Measurements from ENCODE around the gene SPARC.
A peak's percentile ranks its signal among the peaks of the same experiment; 100 is the strongest.
"Not testable (repeated sequence)": the region's sequence is repeated elsewhere in the genome, so short reads cannot be mapped to it uniquely, and the experiment has no call there.

The SPARC gene

GRCh38 chr5:151694035-151694485, 7.3 kb upstream of the SPARC start:
- H3K36me3 ChIP-seq (ENCODE audit: insufficient read depth, insufficient read length, low read length) = no peaks in the 10 kb centered on the region
- TF ChIP-seq SUZ12 (IDR thresholded peaks at IDR 0.05; ENCODE audit: extremely low read depth, insufficient read depth, insufficient read length) = no peak
- TF ChIP-seq ZNF274 (IDR thresholded peaks at IDR 0.05; ENCODE audit: low read depth, low read length) = no peak
- TF ChIP-seq YY1 (IDR thresholded peaks at IDR 0.05; ENCODE audit: insufficient read depth, insufficient read length) = no peak
- no peaks in the 10 kb centered on the region for H3K9me3 ChIP-seq (ENCODE audit: insufficient read depth, low read length)
- no peak overlapping the region for H3K9ac ChIP-seq (ENCODE audit: insufficient read length, low read depth)
- H3K4me1 ChIP-seq (ENCODE audit: insufficient read depth, insufficient read length) = peaks cover 11% of the 10 kb centered on the region
- no peaks in the 10 kb centered on the region for H3K27me3 ChIP-seq (ENCODE audit: insufficient read depth, insufficient read length)
- no peak overlapping the region for H3K4me3 ChIP-seq (ENCODE audit: insufficient read length, low read depth)
- no peak for DNase-seq (ENCODE audit: low read depth, low spot score)

GRCh38 chr5:151692312-151692711, 5.6 kb upstream of the SPARC start:
- Histone ChIP-seq H3K4me3 (ENCODE audit: insufficient read length, low read depth) (no peak overlapping the region), H3K9me3 (ENCODE audit: insufficient read depth, low read length) (no peaks in the 10 kb centered on the region), H3K27me3 (ENCODE audit: insufficient read depth, insufficient read length) (no peaks in the 10 kb centered on the region), H3K9ac (ENCODE audit: insufficient read length, low read depth) (no peak overlapping the region), H3K36me3 (ENCODE audit: insufficient read depth, insufficient read length, low read length) (no peaks in the 10 kb centered on the region), H3K4me1 (ENCODE audit: insufficient read depth, insufficient read length) (peaks cover 5% of the 10 kb centered on the region)
- no peak for DNase-seq (ENCODE audit: low read depth, low spot score)
- no peak for TF ChIP-seq YY1 (IDR thresholded peaks at IDR 0.05; ENCODE audit: insufficient read depth, insufficient read length)
- no peak for TF ChIP-seq ZNF274 (IDR thresholded peaks at IDR 0.05; ENCODE audit: low read depth, low read length)
- no peak for TF ChIP-seq SUZ12 (IDR thresholded peaks at IDR 0.05; ENCODE audit: extremely low read depth, insufficient read depth, insufficient read length)

GRCh38 chr5:151691706-151692105, 5.0 kb upstream of the SPARC start:
- no peak for DNase-seq (ENCODE audit: low read depth, low spot score)
- no peak overlapping the region for H3K4me3 ChIP-seq (ENCODE audit: insufficient read length, low read depth)
- H3K4me1 ChIP-seq (ENCODE audit: insufficient read depth, insufficient read length) = peaks cover 5% of the 10 kb centered on the region
- TF ChIP-seq YY1 (IDR thresholded peaks at IDR 0.05; ENCODE audit: insufficient read depth, insufficient read length) (no peak), SUZ12 (IDR thresholded peaks at IDR 0.05; ENCODE audit: extremely low read depth, insufficient read depth, insufficient read length) (no peak), ZNF274 (IDR thresholded peaks at IDR 0.05; ENCODE audit: low read depth, low read length) (no peak)
- H3K9ac ChIP-seq (ENCODE audit: insufficient read length, low read depth) = no peak overlapping the region
- H3K9me3 ChIP-seq (ENCODE audit: insufficient read depth, low read length) = no peaks in the 10 kb centered on the region
- no peaks in the 10 kb centered on the region for H3K27me3 ChIP-seq (ENCODE audit: insufficient read depth, insufficient read length)
- no peaks in the 10 kb centered on the region for H3K36me3 ChIP-seq (ENCODE audit: insufficient read depth, insufficient read length, low read length)

GRCh38 chr5:151689591-151689990, 2.9 kb upstream of the SPARC start:
- not testable (repeated sequence) for H3K9me3 ChIP-seq (ENCODE audit: insufficient read depth, low read length); H3K4me3 ChIP-seq (ENCODE audit: insufficient read length, low read depth); DNase-seq (ENCODE audit: low read depth, low spot score); H3K27me3 ChIP-seq (ENCODE audit: insufficient read depth, insufficient read length); H3K9ac ChIP-seq (ENCODE audit: insufficient read length, low read depth); H3K4me1 ChIP-seq (ENCODE audit: insufficient read depth, insufficient read length)
- H3K36me3 ChIP-seq (ENCODE audit: insufficient read depth, insufficient read length, low read length) = peaks cover 15% of the 10 kb centered on the region

GRCh38 chr5:151688436-151688835, 1.7 kb upstream of the SPARC start:
- Histone ChIP-seq H3K36me3 (ENCODE audit: insufficient read depth, insufficient read length, low read length) (peaks cover 26% of the 10 kb centered on the region), H3K4me1 (ENCODE audit: insufficient read depth, insufficient read length) (peaks cover under 1% of the 10 kb centered on the region), H3K9me3 (ENCODE audit: insufficient read depth, low read length) (no peaks in the 10 kb centered on the region), H3K27me3 (ENCODE audit: insufficient read depth, insufficient read length) (no peaks in the 10 kb centered on the region), H3K4me3 (ENCODE audit: insufficient read length, low read depth) (no peak overlapping the region), H3K9ac (ENCODE audit: insufficient read length, low read depth) (no peak overlapping the region)
- DNase-seq (ENCODE audit: low read depth, low spot score) = no peak
- TF ChIP-seq YY1 (IDR thresholded peaks at IDR 0.05; ENCODE audit: insufficient read depth, insufficient read length) (no peak), ZNF274 (IDR thresholded peaks at IDR 0.05; ENCODE audit: low read depth, low read length) (no peak), SUZ12 (IDR thresholded peaks at IDR 0.05; ENCODE audit: extremely low read depth, insufficient read depth, insufficient read length) (no peak)

- Histone ChIP-seq H3K4me3 (ENCODE audit: insufficient read length, low read depth) (peak overlapping the region; percentile 92), H3K4me1 (ENCODE audit: insufficient read depth, insufficient read length) (peaks cover 7% of the 10 kb centered on the region), H3K36me3 (ENCODE audit: insufficient read depth, insufficient read length, low read length) (peaks cover 50% of the 10 kb centered on the region), H3K9ac (ENCODE audit: insufficient read length, low read depth) (peak overlapping the region; percentile 91), H3K27me3 (ENCODE audit: insufficient read depth, insufficient read length) (no peaks in the 10 kb centered on the region), H3K9me3 (ENCODE audit: insufficient read depth, low read length) (no peaks in the 10 kb centered on the region)
- no peak for TF ChIP-seq SUZ12 (IDR thresholded peaks at IDR 0.05; ENCODE audit: extremely low read depth, insufficient read depth, insufficient read length)
- no peak for TF ChIP-seq ZNF274 (IDR thresholded peaks at IDR 0.05; ENCODE audit: low read depth, low read length)
- TF ChIP-seq YY1 (IDR thresholded peaks at IDR 0.05; ENCODE audit: insufficient read depth, insufficient read length) = no peak
- no peak for DNase-seq (ENCODE audit: low read depth, low spot score)
Measured at GRCh38 chr5:151685749-151686673, 704 bp downstream of the SPARC start.

GRCh38 chr5:151684690-151685361, 1.9 kb downstream of the SPARC start:
- no peaks in the 10 kb centered on the region for H3K27me3 ChIP-seq (ENCODE audit: insufficient read depth, insufficient read length)
- H3K9me3 ChIP-seq (ENCODE audit: insufficient read depth, low read length) = no peaks in the 10 kb centered on the region
- peaks cover 60% of the 10 kb centered on the region for H3K36me3 ChIP-seq (ENCODE audit: insufficient read depth, insufficient read length, low read length)
- DNase-seq (ENCODE audit: low read depth, low spot score) = peak; percentile 92
- H3K4me1 ChIP-seq (ENCODE audit: insufficient read depth, insufficient read length) = peaks cover 9% of the 10 kb centered on the region
- TF ChIP-seq ZNF274 (IDR thresholded peaks at IDR 0.05; ENCODE audit: low read depth, low read length) (no peak), YY1 (IDR thresholded peaks at IDR 0.05; ENCODE audit: insufficient read depth, insufficient read length) (no peak), SUZ12 (IDR thresholded peaks at IDR 0.05; ENCODE audit: extremely low read depth, insufficient read depth, insufficient read length) (no peak)
- peak overlapping the region; percentile 92 for H3K4me3 ChIP-seq (ENCODE audit: insufficient read length, low read depth)
- H3K9ac ChIP-seq (ENCODE audit: insufficient read length, low read depth) = peak overlapping the region; percentile 91
